A549 (cell line): ENCODE data around the gene EVX2.

ENCODE experiments used
- CBX8 ChIP-seq: fragments of 200-600 bp; sonication (generic); IDR thresholded peaks from 2 replicates; pipeline ENCODE4 v1.6.1; 2016
- CEBPB ChIP-seq, 2 experiments: fragments of >200 bp in 1 of 2; sonication (Bioruptor Twin) in 1 of 2; formaldehyde crosslinking in 1 of 2; IDR thresholded peaks; 2 replicates each; pipeline ENCODE4 v1.6.1; 2012 to 2016
- EHMT2 ChIP-seq: fragments of 200-600 bp; sonication (generic); IDR thresholded peaks from 2 replicates; pipeline ENCODE4 v1.6.1; 2016; ENCODE audit warnings: antibody characterized with exemption, low read depth, mild to moderate bottlenecking, moderate library complexity
- GATA3 ChIP-seq: IDR thresholded peaks from 2 replicates; pipeline ENCODE4 v1.6.1; 2012; ENCODE audit warnings: borderline replicate concordance
- HEYL ChIP-seq: fragments of 250-450 bp; sonication (Bioruptor Pico); IDR thresholded peaks from 2 replicates; pipeline ENCODE4 v1.8.0; 2021; ENCODE audit warnings: mild to moderate bottlenecking, moderate library complexity
- JUNB ChIP-seq: fragments of >200 bp; sonication (Bioruptor Twin); formaldehyde crosslinking; IDR thresholded peaks from 2 replicates; pipeline ENCODE4 v1.6.1; 2016
- POLR2A ChIP-seq: IDR thresholded peaks from 2 replicates; pipeline ENCODE4 v1.6.1; 2012; ENCODE audit warnings: mild to moderate bottlenecking, low read length
- RNF2 ChIP-seq: fragments of 200-600 bp; sonication (generic); IDR thresholded peaks from 2 replicates; pipeline ENCODE4 v1.6.1; 2016; ENCODE audit warnings: low read depth, mild to moderate bottlenecking, antibody characterized with exemption, moderate library complexity, borderline replicate concordance
- TF ChIP-seq, protein P1 (sequence below): fragments of >200 bp; sonication (Bioruptor Twin); formaldehyde crosslinking; IDR thresholded peaks from 3 replicates; pipeline ENCODE4 v1.5.1; 2016
- TF ChIP-seq, protein P2 (sequence below): IDR thresholded peaks from 2 replicates; pipeline ENCODE4 v1.6.1; 2012

DNA sequence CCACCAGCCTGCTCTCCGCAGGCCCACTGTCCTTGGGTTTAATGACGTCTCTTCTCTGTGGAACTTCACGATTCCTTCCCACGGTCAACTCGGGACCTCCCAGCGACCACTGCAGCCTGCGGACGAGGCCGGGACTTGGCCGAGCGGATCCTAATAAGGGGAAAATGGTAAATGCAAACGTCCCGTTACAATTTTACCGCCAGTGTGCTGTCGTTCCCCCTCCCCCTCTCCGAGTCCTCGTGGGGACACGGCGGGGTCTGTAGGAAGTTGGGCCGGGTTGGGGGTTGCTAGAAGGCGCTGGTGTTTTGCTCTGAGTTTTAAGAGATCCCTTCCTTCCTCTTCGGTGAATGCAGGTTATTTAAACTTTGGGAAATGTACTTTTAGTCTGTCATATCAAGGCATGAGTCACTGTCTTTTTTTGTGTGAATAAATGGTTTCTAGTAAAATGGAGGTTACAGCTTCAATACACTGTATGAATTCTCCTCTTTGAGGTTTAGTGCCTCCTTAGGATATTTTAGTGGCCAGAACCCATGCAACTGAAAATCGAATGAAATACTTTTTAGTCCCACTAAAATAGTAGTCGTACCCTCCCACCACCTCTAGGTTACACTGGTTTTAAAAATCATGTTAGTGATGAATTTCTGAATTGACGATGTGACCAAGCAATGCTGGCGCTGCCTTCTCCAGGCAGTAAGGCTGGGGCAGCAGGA, 25.6 kb upstream of the EVX2 start:
- TF ChIP-seq CBX8 (no peak), RNF2 (no peak), GATA3 (no peak), HEYL (CRISPR knock-in tag) (no peak), JUNB (no peak), POLR2A (no peak), CEBPB (IDR thresholded peaks at IDR 0.05) (no peak), EHMT2 (no peak)
- TF ChIP-seq, protein P1, sequence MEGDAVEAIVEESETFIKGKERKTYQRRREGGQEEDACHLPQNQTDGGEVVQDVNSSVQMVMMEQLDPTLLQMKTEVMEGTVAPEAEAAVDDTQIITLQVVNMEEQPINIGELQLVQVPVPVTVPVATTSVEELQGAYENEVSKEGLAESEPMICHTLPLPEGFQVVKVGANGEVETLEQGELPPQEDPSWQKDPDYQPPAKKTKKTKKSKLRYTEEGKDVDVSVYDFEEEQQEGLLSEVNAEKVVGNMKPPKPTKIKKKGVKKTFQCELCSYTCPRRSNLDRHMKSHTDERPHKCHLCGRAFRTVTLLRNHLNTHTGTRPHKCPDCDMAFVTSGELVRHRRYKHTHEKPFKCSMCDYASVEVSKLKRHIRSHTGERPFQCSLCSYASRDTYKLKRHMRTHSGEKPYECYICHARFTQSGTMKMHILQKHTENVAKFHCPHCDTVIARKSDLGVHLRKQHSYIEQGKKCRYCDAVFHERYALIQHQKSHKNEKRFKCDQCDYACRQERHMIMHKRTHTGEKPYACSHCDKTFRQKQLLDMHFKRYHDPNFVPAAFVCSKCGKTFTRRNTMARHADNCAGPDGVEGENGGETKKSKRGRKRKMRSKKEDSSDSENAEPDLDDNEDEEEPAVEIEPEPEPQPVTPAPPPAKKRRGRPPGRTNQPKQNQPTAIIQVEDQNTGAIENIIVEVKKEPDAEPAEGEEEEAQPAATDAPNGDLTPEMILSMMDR, result no peak
- TF ChIP-seq, protein P2, sequence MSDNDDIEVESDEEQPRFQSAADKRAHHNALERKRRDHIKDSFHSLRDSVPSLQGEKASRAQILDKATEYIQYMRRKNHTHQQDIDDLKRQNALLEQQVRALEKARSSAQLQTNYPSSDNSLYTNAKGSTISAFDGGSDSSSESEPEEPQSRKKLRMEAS, result no peak
